K562 (cell line): ENCODE results near the gene RIC8B. TPM values are rescaled to one million over a fixed set of nuclear protein-coding genes. Genes with fewer than 3 reads are reported as not detected.

Source experiments
- ATAC-seq: fragments of 200-7000 bp; cut with Tn5 transposase; 3 replicates; pipeline ENCODE4 v1.9.1; 2020; ENCODE audit warnings: moderate library complexity
- BruUV-seq: library from RNA; stranded (reverse); fragments of 400-500 nt; replicated peaks from 2 replicates; lab custom pipeline; 2021; lab: Mats Ljungman, UMichigan
- CTCF ChIA-PET: fragments of 300-600 bp; formaldehyde crosslinking; extraction: SDS; loops from one replicate; lab custom pipeline; 2021; ENCODE audit warnings: low intra/inter-chr PET ratio; lab: Yijun Ruan, JAX
- POLR2A ChIA-PET: fragments of 300-600, 350-650 bp; sonication (Branson Sonifier 250); formaldehyde crosslinking; extraction: SDS; loops from one replicate; lab custom pipeline; 2021; ENCODE audit warnings: antibody characterized with exemption, inconsistent platforms; lab: Yijun Ruan, JAX
- DNase-seq, 4 experiments: peaks; one replicate each; pipeline versions ENCODE4 v3.0.0 to v3.0.0-alpha.2; 2011 to 2018; ENCODE audit warnings: low spot score in 3 of 4, mixed read lengths in 3 of 4; ENCODE audit errors: extremely low read depth in 1 of 4
- FAIRE-seq: peaks from 2 replicates; lab custom pipeline; 2011; peaks lifted over from hg19 to GRCh38; lab: Jason Lieb, UNC
- H2AFZ ChIP-seq: 2 replicates; pipeline ENCODE4 v1.6.0; 2011; ENCODE audit warnings: low read depth, low read length, control low read depth, inconsistent platforms
- H3K27ac ChIP-seq: fragments of 200-600 bp; 3 replicates; pipeline ENCODE4 v1.8.0; 2011; ENCODE audit warnings: low read depth, mild to moderate bottlenecking, control low read depth, inconsistent platforms, low read length, moderate library complexity, mixed read lengths; ENCODE audit errors: extremely low read depth
- H3K27me3 ChIP-seq, 2 experiments: fragments of 300-600 bp in 1 of 2; 2 replicates in 1 of 2; 3 replicates in 1 of 2; pipeline versions ENCODE4 v1.6.0 to v1.8.0; 2011; ENCODE audit warnings: inconsistent platforms in 2 of 2, low read length in 2 of 2, mild to moderate bottlenecking in 1 of 2, mixed read lengths in 1 of 2, moderate library complexity in 1 of 2; ENCODE audit not compliant: control insufficient read depth in 2 of 2, insufficient read depth in 2 of 2
- H3K36me3 ChIP-seq: fragments of 300-600 bp; 3 replicates; pipeline ENCODE4 v1.8.0; 2011; ENCODE audit warnings: mild to moderate bottlenecking, low read length, inconsistent platforms; ENCODE audit not compliant: control insufficient read depth, insufficient read depth
- H3K4me1 ChIP-seq, 2 experiments: fragments of 200-600 bp in 1 of 2; replicated peaks in 1 of 2; 2 replicates in 1 of 2; 3 replicates in 1 of 2; pipeline versions ENCODE4 v1.5.1 to v1.8.0; 2011; ENCODE audit warnings: inconsistent platforms in 2 of 2, low read length in 2 of 2, mild to moderate bottlenecking in 1 of 2, mixed read lengths in 1 of 2, moderate library complexity in 1 of 2; ENCODE audit not compliant: control insufficient read depth in 2 of 2, insufficient read depth in 2 of 2
- H3K4me2 ChIP-seq: 2 replicates; pipeline ENCODE4 v1.6.1; 2011; ENCODE audit warnings: low read length, control low read depth, inconsistent platforms, mixed read lengths; ENCODE audit not compliant: insufficient read depth
- H3K4me3 ChIP-seq: fragments of 200-600 bp; sonication (generic), shearing (Covaris generic); 2 replicates; pipeline ENCODE4 v1.5.1; 2016; ENCODE audit warnings: control low read depth, inconsistent platforms
- H3K79me2 ChIP-seq: fragments of 200-600 bp; 3 replicates; pipeline ENCODE4 v1.8.0; 2011; ENCODE audit warnings: low read length, inconsistent platforms; ENCODE audit not compliant: control insufficient read depth, insufficient read depth
- H3K9ac ChIP-seq, 2 experiments: 2 replicates each; pipeline versions ENCODE4 v1.6.0 to v1.6.1; 2011; ENCODE audit warnings: low read depth in 2 of 2, low read length in 2 of 2, control low read depth in 1 of 2, inconsistent platforms in 1 of 2, mild to moderate bottlenecking in 1 of 2, mixed read lengths in 1 of 2; ENCODE audit not compliant: insufficient read depth in 1 of 2
- H3K9me1 ChIP-seq: one replicate; pipeline ENCODE4 v1.6.0; 2011; ENCODE audit warnings: inconsistent platforms, mild to moderate bottlenecking, low read length, moderate library complexity; ENCODE audit not compliant: control insufficient read depth, insufficient read depth
- H3K9me3 ChIP-seq: replicated peaks from 2 replicates; pipeline ENCODE4 v1.5.1; 2011; ENCODE audit warnings: low read depth, low read length, inconsistent platforms; ENCODE audit not compliant: control insufficient read depth, insufficient read depth
- H4K20me1 ChIP-seq: replicated peaks from 2 replicates; pipeline ENCODE4 v1.6.1; 2011; ENCODE audit warnings: low read length, inconsistent platforms, mixed read lengths; ENCODE audit not compliant: control insufficient read depth, insufficient read depth
- RUNX1 ChIP-seq: sonication (generic); IDR thresholded peaks from 2 replicates; pipeline ENCODE4 v1.6.1; 2016; ENCODE audit warnings: antibody characterized with exemption, low read depth
- ZBTB7A ChIP-seq: IDR thresholded peaks from 2 replicates; pipeline ENCODE4 v1.6.1; 2011; ENCODE audit warnings: low read depth, mild to moderate bottlenecking, low read length, moderate library complexity, borderline replicate concordance; ENCODE audit not compliant: control insufficient read depth
- ZNF318 ChIP-seq, 2 experiments: fragments of 450-650 bp; IDR thresholded peaks; 2 replicates each; pipeline ENCODE4 v1.6.1; 2016; ENCODE audit warnings: mild to moderate bottlenecking in 2 of 2, borderline replicate concordance in 1 of 2, low read depth in 1 of 2, moderate library complexity in 1 of 2
- WGBS: fragments of 100-300 bp; shearing (Covaris generic); methylation state at CpG from one replicate; pipeline ENCODE4 v1.1.6; 2016; ENCODE audit warnings: low coverage, mixed read lengths; ENCODE audit not compliant: insufficient coverage; ENCODE audit errors: missing lambda C conversion rate; 5-methylcytosine and 5-hydroxymethylcytosine counted together
- in situ Hi-C: fragments of 300-500 bp; cut with MboI; formaldehyde crosslinking; loops from 4 replicates; pipeline ENCODE4 v1.15.0; 2018; ENCODE audit warnings: inconsistent platforms, mixed read lengths
- intact Hi-C: fragments of 100-400 bp; cut with micrococcal nuclease; formaldehyde crosslinking; loops from 2 replicates; pipeline ENCODE4 v1.14.2; 2022
- polyA plus RNA-seq, 8 experiments: library from polyadenylated mRNA; depleted of rRNA in 4 of 8; stranded (reverse) in 5 of 8; unstranded in 3 of 8; fragments of >200 nt; fragmentation: Nextera tagmentation in 2 of 8; fragmentation: Illumina TruSeq in 1 of 8; extraction: Ambion mirVana in 2 of 8; extraction: Trizol in 1 of 8; gene quantifications; 2 replicates each; pipeline versions ENCODE4 v1.2.1 to v1.2.3, GENCODE V29; 2011 to 2014; ENCODE audit warnings: inconsistent platforms in 1 of 8, missing spikeins in 1 of 8
- total RNA-seq, 7 experiments: library from RNA; depleted of rRNA in 6 of 7; stranded (reverse); fragments of >200 nt in 6 of 7; fragmentation: Illumina TruSeq in 2 of 7; extraction: Trizol in 2 of 7; gene quantifications; 2 replicates each; pipeline versions ENCODE4 v1.2.1 to v1.2.3, GENCODE V29; 2011 to 2021; ENCODE audit warnings: low replicate concordance in 1 of 7

Gene RIC8B
- total and polyA plus RNA-seq, 9 of the 15 experiments (the other 6 are each of a cell fraction or from before 2014, with no cell fraction given) = 0.92 to 8.1 (median 4.8) TPM

GRCh38 chr12:106861984-106862916 lies 87.8 kb downstream of the RIC8B start:
- no peak overlapping the region for H3K27ac ChIP-seq
- ATAC-seq = no peak
- ChIA-PET POLR2A (no interaction called here), CTCF (no interaction called here)
- H3K27me3 ChIP-seq = no peaks in the 10 kb centered on the region
- intact Hi-C loops = no loop called here
- no peaks in the 10 kb centered on the region for H3K4me1 ChIP-seq
- no peak overlapping the region for H3K9ac ChIP-seq
- no peak overlapping the region for H3K4me2 ChIP-seq
- no peaks in the 10 kb centered on the region for H3K9me3 ChIP-seq
- in situ Hi-C loops = no loop called here
- H3K9me1 ChIP-seq = no peaks in the 10 kb centered on the region
- H3K36me3 ChIP-seq = peaks cover 4% of the 10 kb centered on the region; the same call in 1 of the 3 replicates
- H2AFZ ChIP-seq = no peak overlapping the region
- FAIRE-seq = no peak
- TF ChIP-seq ZNF318 (IDR thresholded peaks at IDR 0.05; ENCODE audit: borderline replicate concordance in 1 of 2, low read depth in 1 of 2) (no peak), RUNX1 (no peak), ZBTB7A (no peak)
- no peak overlapping the region for H3K4me3 ChIP-seq
- no TSS peak for BruUV-seq
- no peaks in the 10 kb centered on the region for H4K20me1 ChIP-seq
- no peaks in the 10 kb centered on the region for H3K79me2 ChIP-seq
- WGBS = 81% methylated on average over 3 of the region's 3 CpGs
- no peak for DNase-seq
